Subcutaneous adipose tissue (tissue), 4 donors: ENCODE measurements around the gene FOXP1. TPM values are rescaled to one million over a fixed set of nuclear protein-coding genes. Genes with fewer than 3 reads are reported as not detected.

Experiments
- CTCF ChIP-seq: fragments of 450-650 bp; IDR thresholded peaks from one replicate; pipeline ENCODE4 v1.5.1; 2016; ENCODE audit warnings: low read depth, mild to moderate bottlenecking, control low read depth, antibody characterized with exemption, moderate library complexity
- total RNA-seq, 4 donors: library from RNA; depleted of rRNA; stranded (reverse); fragments of >200 nt; gene quantifications; one replicate each; pipeline ENCODE4 v1.1.0, GENCODE V29; 2016

Gene FOXP1
- total RNA-seq, 4 donors from 2014 or later = 70.5 to 96.7 (median 88.0) TPM

DNA sequence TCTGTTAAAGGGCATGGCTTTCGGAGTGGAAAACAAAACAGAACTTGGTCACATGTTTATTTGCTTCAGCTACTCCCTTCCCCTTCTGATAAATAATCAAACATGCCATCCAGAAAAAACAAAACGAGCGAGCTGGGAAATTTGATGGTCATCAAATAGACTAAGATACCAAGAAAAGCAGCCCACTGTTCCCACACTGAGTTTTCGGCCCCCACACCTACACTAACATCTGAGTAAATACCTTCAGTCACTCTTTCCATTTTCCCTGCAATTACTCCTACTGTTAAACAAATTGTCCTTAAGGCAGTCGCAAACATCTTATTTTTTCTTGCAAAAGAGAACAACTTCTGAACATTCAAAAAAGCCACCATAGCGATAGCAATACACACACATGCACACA, 454.6 kb downstream of the FOXP1 start:
- no peak for TF ChIP-seq CTCF

DNA sequence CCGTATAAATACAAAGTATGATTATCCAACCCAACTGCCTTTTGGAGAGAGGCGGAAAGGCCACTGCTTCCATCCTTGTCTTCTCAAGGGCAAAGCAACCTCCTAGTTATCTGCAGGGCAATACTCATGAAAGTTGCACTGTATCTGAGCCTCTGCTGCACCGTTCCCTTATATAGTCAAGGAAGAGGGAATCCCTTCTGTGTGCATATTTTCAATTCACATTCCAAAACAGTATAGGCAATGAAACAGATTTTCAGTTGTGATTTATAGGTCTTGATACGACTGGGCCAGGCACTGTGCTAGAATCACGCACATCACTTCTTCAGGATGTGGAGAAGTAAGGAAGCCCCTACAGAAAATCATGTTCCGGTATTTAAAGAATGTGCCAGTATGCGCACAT, 455.7 kb downstream of the FOXP1 start:
- no peak for TF ChIP-seq CTCF

DNA sequence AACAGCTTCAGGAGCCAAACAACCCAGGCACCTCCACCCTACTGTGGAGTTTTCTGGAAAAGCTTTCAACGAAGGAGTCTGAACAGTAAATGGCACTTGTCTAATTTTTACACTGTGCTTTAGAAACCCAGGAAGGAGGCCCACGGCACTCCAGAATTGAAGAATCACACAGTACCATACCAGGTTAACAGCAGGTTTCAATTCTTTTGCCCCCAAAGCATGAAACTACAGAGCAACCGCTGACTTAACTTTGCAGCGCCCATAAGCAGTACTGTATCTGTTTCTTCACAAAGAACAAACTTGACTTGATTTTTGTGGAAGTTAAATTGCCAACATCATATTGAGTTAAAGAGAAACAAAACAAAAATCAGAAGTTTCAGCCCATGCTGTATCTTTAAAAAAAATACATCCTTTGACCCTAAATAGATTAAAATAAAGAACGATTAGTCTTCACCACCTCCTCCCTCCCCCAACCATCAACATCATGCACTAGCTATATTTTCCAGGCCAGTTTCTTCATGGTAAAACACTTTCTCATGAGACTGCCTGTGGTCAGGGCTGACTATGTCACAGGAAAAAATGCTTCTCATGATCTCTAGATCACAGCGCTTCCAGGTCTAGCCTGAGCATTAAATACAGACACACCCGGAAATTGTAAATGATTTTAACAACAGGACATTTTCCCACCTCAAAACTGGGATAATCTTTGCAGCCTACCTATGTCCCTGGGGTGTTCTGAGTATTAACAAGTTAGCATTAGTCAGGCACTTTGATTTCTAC, 456.3 kb downstream of the FOXP1 start:
- TF ChIP-seq CTCF = no peak

DNA sequence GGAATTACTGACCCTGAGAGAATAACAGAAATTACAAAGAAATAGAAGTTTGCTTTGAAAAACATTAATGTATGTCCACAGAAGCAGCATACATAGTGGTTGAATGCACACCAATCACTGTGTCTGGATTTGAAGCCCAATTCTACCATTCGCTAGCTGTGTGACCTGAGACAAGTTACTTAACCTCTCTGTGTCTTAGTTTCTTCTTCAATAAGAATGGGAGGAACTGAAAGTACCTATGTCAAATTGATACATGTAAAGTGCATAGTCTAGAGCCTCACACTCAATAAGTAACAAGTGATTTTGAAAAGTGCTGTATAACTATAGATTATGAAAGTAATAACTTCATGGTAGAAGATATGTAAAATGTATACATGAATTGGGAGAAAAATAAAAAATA, 457.8 kb downstream of the FOXP1 start:
- TF ChIP-seq CTCF = no peak

DNA sequence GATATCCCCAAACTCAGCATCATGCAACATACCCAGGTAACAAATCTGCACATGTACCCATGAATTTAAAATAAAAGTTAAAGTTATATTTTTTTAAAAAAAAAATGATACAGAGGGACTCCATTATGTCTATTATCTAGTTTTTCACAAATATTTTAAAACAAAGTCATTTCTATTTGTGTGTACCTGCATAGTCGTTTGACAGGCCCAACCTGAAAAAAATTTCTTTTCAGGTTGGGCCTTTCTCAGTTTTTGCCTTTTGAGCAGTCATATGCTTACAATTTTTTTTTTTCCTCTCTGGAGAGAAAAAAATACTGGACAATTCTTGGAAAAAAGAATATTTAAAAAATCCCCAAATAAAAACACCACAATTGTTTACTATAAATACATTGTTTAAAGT, 459.5 kb downstream of the FOXP1 start:
- no peak for TF ChIP-seq CTCF

GRCh38 chr3:71122641-71123040, 460.9 kb downstream of the FOXP1 start:
- TF ChIP-seq CTCF = no peak

DNA sequence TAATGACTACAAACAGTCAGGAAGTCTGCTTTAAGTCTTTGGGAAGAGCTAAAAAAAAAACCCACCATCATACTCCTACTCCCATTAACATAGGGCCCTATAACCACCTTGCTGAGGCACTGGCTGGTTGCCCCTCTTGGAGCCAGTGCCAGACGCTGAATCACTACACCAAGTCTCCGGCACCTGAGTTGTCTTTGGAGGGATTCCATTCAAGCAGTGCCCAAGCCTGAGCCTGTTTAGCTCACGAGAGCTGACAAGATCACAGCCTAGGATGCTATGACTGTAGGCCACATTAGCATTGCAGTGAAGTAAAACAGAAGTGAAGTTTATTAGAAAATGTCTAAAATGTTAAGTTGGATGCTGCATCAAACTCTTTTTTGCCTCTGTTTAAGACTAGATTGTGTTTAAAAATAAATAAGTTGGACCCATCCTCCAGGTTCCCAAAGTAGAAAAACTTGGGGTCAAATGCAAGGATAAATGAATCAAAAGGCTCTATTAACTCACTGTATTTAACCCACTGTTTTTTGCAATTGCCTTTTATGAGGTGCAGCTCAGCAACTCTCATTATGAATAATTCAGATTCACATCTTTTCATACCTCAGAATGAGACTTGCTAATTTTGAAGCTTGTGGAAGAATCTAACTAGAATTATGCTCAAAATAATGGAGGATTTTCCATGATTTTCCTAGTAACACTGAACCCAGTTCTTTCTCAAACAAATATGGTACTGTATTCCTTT, 461.9 kb downstream of the FOXP1 start:
- TF ChIP-seq CTCF = no peak
